NCI-H2171 (cell line): Measurements from ENCODE around the gene NBAS.

Source experiments
- DNase-seq: peaks from one replicate; lab custom pipeline; 2025; lab: John Stamatoyannopoulos, UW

Gene NBAS

DNA sequence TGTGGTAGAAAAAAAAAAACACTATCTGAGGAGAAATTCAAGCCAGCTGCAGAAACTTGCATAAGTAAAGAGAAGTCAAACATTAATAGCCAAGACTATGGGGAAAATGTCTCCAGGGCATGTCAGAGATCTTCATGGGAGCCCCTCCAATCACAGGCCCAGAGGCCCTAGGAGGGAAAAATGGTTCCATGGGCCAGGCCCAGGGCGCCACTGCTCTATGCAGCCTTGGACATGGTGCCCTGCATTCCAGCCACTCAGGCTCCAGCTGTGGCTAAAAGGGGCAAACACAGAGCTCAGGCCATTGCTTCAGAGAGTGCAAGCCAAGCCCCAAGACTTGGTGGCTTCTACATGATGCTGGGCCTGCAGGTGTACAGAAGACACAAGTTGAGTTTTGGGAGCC lies 354.7 kb downstream of the NBAS start:
- no peak for DNase-seq

DNA sequence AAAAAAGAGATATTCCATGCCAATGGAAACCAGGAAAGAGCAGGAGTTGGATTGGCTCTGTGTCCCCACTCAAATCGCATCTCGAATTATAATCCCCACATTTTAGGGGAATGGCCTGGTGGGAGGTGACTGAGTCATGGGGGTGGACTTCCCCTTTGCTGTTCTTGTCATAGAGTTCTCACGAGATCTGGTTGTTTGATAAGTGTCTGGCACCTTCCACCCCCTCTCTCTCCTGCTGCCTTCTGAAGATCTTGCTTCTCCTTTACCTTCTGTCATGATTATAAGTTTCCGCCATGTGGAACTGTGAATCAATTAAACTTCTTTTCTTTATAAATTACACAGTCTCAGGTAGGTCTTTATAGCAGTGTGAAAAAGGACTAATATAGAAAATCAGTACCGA lies 355.6 kb downstream of the NBAS start:
- no peak for DNase-seq

DNA sequence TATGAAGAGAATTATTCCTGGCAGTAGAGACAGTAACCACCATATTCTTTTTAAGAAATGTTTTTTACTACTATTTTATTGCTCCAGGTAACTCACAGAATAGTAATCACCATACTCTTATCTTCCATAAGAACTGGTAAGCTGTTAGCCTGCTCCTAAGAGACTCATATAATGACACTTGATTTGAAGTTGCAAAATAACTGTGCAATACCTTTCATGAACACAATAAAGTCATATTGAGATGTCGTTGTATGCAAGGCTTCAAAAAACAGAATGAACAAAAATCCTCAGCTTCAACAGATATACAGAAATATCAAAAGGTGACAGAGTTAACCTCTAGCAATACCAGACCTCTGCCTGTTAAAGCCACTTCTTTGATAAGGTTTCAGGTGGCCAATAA lies 360.1 kb downstream of the NBAS start:
- DNase-seq: no peak

DNA sequence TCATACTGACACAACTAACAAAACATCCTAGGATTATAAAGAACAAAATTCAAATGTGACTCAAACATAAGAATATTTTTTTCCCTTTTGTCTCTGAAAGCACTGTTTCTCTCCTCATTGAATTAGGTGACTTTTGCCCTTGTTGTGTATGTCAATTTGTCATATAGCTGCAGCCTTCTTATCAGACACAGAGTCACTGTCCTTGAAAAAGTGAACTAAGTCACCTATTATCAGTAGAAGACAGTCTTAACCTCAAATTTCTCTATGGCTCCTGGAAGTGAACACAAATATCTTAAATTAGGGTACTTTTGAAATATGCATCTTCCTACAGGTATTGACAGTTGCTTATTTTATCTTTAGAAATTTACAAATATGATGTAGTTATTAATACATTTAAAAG lies 360.6 kb downstream of the NBAS start:
- no peak for DNase-seq

DNA sequence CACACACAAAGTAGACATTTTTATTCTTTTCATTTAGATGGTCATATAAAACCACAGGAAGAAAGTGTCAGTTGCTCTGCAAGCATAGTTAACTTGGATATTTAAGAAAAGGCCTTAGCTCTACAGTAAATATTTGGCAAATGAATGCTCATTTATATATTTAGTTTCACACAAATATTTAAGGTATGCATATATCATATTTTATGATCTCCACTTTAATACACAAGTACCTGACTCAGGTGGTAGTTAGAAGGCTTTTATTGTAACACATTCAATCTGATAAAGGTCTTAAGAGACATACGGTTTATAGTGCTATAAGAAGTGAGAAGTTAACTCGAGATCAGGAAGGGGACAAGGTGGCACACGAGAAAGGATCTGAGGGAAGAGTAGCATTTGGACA lies 363.1 kb downstream of the NBAS start:
- no peak for DNase-seq

DNA sequence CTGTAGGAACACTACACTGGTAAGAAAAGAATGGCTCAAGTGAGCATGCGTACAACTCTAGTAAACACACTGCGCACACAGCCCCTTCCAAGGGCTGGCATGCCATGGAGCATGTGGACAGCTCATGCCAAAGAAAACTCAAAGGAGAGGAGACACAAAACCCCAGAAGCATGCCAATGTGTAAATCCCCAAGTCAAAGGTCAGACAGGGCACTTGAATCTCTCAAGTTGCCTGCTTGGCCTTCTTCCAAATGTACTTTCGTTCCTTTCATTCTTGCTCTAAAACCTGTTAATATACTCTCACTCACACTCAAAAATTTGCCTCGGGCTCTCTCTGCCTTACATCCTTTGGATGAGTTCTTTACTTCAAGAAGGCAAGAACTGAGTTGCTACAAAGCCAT lies 365.3 kb downstream of the NBAS start:
- DNase-seq: no peak

DNA sequence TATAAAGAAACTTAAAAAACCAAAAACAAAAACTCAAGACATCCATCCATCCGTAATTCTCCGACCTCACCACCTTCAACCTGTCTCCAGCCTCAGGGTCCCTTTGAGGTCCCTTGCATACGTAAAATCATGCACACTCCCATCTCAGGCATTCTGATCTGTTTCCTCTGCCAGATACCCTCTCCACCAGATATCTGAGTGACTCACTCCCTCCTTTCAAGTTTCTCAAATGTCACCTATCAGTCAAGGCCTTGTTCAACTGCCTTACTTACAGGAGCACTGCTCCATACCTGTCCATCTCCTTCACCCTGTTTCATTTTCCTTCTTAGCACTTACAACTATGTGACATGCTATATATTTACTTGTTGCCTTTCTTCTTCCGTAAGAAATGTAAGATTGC lies 369.3 kb downstream of the NBAS start:
- DNase-seq: no peak

DNA sequence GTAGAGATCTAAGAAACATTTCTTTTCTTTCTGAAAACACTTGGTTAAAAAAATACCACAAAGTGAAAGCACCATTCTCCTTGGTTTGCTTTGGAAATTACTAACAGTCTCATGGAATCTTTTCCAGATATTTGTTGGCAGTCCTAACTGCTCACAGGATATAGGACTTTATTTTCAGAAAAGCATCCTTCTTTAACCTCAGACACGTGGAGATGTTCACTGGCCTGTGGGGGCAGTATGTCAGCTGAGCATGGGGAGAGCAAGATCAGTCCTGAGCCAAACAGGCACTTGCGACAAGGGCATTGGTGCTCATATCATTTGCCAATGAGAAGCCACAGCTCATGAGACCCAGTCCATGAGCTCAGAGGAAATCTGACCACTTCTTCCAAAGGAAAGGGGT lies 371.9 kb downstream of the NBAS start:
- no peak for DNase-seq

DNA sequence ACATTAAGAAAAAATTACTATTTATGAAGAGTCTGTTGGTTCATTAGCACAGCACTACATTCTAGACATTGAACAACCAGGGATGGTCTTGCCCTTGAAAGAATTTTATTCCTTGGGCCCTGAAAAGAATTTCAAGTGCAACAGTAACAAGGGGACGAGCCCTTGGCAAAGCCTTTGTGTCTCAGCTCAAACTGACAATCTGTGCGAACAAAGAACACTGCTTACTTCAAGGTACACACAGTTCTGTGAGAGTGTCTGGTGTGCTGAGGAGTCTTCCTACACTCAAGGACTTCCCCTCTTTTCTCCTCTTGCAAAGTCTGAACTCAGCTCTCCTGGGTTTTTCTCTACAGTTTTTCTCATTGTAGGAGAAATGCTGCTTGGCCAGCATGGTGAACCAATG lies 373.4 kb downstream of the NBAS start:
- no peak for DNase-seq

DNA sequence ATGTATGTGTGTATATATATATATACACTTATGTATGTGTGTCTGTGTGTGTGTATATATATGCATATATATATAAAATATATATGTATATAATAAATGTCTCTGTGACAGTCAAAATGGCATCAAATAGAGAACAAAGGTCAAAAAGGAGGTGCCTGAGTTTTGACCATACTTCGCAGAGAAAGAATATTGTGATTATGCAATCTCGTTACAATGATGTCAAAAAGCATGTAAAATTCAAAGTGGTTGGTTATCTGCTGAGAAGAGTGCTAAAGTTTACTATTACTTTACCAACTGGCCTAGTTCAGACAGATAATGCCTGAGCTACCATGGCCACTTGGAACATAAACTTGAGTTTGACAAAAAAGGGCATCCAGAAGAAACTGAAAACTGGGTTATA lies 375.0 kb downstream of the NBAS start:
- DNase-seq: no peak

DNA sequence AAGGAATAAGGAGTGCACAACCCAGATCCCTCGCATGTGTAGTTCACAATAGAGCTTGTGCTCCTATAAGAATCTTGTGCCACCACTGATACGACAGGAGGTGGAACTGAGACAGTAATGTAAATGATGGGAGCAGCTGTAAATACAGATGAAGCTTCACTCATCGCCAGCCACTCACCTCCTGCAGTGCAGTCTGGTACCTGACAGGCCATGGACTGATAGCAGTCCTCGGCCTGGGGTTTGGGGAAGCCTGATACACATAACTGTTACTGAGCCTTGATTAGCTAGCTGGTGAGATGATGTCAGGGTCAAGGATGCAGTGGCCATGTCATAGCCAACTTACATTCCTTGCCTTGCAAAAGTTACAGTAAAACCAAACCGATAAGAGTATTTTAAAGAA lies 376.6 kb downstream of the NBAS start:
- DNase-seq: no peak

DNA sequence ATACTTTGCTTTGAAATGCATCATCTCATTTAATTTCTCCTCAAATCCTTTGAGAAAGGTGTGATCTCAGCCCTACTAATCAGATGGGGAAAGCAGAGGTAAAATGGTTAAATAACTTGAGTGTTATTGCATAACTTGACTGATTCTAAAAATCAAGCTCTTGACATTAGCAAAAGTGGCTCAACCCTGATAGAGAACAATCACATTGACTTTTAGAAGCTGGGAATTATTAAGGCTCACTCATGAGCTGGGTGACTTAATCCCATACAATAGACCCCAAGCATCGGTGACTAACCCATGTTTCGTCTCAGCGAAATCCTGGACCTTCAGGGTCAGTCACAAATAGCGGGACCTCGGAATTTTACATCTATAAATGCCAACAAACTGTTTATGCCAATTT lies 378.9 kb downstream of the NBAS start:
- DNase-seq: no peak

DNA sequence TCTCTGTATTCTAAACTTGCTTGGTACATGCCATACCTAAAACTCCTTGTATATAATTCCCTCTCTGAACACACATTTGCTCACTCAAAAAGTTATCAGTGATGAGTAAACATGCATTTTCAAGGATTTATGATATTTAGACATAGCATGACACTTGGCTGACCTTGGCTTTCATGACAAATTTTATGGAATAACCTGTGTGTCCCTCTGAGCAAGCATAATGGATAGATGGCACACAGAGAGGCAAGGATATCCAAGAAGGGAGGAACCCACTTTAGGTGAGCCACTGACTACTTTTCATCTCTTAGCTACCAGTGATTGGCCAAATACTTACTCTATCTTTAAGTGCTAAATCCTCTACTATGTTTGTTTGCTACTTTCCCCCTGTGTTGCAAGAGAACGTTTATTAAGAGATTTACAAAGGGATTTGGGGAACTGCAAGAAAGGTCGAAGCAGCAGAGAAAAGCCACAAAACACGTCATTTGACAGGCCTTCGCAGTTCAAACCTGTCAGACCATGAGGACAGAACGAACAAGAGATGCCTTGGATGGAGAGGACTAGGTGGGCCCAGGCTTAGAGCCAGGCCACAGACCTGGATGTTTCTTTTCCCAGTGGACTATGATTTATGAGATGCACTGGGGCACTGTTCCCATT lies 379.9 kb downstream of the NBAS start:
- DNase-seq: no peak

DNA sequence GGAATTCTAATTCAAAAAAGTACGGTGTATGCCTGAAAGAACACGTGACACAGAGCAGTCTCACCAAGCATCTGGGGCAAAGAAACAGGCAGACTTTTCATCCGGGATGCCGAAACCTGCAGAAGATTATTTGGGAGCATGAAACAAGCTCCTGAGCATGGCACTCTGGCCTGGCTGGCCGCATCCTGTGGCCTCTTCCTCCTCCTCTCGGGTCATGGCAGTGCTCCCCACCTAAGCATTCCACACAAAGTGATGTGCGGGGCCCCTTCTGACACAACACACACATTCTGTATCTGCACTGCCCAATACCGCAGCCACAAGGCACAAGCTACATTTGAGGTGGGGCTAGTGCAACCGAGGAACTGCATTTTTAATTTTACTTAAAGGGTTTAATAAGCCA lies 380.8 kb downstream of the NBAS start:
- no peak for DNase-seq

DNA sequence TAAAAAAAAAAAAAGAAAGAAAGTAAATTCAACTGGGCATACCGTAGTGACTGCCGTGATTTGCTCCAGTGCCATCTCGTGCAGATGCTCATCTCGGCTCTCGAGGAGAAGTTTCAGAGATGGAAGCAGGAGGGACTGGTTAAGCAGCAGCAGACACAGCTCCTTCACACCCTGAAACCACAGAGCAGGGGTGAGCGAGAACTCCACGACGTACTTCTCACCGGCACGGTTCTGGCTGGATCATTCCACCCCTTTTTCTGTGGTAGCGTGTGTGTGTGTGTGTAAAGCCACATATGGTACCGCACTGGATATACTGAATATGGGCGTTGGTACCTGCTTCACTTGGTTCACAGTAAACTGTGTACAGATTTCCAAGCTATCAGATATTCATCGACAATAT lies 382.2 kb downstream of the NBAS start:
- no peak for DNase-seq

DNA sequence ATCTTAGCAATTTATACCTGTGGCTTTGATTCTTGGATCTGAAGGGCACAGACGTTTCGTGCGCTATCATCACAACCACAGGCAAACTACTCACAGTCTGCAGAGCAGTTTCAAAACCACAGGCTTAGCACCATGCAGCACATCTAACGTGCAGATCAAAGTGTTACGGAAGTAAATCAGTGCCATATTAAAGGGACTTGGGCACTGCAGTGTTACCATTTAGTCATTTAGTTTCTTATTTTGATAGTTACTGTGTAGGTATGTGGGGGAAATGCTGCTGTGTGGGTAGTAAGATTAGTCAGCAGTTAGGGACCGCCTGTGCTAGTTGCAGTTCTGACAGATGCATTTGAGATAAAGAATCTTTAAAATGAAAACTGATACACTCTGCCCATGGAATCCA lies 384.0 kb downstream of the NBAS start:
- no peak for DNase-seq

DNA sequence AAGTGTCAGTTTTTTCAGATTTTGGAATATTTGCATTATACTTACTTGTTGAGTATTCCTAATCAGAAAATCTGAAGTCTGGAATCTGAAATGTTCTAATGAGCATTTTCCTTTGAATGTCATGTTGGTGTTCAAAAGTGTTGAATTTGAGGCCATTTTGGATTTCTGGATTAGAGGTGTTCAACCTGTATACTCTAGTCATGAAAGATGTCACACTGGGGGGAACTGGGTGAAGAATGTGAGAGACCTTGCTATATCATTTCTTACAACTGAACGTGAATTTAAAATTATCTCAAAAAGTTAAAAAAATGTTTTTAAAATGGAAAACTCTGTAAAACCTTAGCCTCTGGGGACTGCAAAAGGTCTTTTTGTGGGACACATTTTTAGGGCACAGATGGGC lies 384.5 kb downstream of the NBAS start:
- no peak for DNase-seq

DNA sequence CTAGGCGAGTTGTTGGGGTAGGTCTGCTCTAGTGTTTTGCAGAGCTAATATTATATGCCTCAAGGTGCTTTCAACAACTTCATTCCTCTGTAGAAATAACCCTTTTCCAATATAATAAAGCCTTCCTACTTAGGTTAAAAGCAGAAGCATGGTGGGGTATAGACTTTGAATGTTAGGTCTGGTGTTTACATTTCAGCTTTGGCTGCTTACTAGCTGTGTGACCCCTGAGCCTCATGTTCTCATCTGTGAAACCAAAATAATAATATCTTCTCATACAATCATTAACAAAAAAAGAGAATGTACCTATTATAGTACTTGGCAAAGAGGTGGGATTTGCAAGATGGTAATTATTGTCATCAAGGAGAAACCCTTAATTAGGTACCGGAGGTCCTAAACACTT lies 386.6 kb downstream of the NBAS start:
- DNase-seq: no peak

DNA sequence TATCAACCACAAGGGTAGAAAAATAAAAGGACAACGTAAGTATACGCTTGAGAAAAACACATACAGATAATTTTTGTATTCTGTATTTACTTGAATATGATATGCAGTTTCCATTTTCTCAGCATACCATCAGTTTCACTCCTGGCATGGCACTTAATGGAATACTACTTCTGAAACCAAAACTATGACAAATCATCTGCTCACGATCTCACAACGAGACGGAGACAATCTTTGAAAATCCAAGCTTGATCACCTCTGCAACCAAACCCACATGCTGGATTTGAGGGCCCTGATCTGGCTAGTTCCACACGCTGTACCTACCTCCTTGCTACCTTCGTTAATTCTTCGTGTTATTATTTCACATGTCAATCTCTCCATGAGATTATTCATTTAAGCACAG lies 387.6 kb downstream of the NBAS start:
- DNase-seq: no peak

DNA sequence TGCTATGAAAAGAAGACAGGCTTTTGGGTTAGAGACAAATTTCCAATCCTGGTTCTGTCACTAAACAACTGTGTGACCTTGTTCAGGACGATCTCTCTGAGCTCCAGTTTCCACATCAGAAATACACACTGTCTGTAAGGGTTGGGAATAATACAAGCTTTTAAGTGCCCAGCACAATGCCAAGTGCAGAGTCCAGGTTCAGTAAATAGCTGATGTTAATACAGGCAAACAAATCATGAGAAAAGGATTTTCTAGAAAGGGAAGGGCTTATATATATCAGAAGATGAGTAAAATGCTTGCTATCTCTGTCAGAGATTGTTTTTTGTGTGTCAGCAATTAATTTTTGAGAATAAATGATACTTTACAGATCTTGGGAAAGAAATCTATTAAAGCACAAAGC lies 388.3 kb downstream of the NBAS start:
- no peak for DNase-seq

DNA sequence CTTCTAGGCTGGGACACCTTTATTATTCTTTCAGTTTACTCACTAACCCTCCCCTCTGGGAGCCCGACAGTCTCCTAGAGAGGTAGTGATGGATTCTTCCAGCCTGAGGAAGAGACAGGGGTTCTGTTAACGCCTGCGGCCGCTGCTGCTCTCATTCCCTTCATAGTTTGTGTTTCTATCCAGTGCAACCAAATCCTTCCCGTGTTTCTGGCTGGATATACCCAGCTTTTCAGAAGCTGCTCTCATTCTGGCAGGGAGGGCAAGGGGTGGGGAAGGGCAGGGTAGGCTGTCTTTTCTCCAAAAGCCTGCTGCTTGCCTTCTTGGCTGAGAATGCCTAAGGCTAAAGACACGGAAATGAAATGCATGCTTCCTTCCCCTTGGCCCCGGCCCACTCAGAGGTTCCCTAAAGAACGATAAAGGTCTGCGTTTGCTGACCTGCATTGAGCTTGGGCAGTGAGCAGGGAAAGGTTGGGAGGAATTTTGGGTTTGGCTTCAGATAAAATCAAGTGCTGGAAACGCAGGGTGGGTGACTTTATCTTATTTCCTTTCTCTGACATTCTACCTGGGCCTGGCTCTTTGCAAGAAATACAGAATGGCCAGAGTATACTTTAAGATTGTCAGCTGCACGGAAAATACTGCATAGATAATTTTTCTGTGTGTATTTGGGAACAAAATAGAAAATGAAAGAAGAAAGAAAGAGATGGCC lies 390.9 kb downstream of the NBAS start:
- no peak for DNase-seq

DNA sequence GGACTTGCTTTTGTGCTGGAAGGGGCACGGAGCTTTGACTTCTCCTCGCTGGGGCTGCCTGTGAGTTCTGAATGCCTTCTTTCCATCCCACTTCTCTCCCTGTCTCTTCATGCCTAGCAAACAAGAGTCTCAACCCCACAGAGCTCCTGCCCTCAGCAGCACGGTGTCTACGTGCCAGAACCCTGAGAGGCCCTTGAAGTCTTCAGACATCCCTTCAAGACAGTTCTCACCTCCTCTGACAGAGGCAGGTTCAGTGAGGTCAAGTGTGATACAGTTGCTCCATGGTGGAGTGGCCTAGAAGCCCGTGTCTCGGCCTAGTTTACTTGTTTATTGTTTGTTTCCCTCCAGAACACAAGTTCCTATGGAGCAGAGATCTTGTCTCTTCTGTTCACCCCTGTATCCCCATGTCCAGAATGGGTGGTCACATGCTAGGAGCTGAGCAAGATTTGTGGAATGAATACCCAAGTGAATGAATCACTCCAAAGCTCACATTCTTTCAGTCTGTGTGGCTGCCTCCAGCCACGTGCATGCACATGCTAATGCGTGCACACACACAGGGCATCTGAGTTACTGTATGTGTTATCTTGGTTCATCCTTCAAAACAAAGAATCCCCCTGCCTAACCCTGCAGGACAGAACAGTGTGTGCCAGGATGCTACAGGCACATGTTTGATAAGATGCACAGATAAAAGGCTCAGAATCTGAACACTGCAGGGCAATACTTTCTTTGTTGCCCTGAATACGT lies 391.6 kb downstream of the NBAS start:
- no peak for DNase-seq

DNA sequence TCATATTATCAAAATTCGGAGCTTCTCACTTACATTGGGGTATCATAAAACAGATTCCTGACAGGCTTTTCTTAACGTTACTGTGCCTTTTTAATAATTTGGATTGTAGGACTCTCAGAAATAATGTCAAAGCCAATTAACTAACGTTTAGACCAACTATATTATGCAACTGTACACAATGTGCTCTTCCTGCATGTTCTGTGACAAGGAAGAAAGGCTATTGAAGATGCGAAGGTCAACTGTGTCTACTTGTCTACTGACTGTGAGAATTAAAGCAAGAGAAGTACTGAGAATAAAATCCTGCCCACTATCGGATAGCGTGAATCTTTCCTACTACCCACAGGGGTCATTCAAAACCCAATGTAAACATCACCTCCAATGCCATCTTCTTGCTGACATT lies 393.0 kb downstream of the NBAS start:
- no peak for DNase-seq

DNA sequence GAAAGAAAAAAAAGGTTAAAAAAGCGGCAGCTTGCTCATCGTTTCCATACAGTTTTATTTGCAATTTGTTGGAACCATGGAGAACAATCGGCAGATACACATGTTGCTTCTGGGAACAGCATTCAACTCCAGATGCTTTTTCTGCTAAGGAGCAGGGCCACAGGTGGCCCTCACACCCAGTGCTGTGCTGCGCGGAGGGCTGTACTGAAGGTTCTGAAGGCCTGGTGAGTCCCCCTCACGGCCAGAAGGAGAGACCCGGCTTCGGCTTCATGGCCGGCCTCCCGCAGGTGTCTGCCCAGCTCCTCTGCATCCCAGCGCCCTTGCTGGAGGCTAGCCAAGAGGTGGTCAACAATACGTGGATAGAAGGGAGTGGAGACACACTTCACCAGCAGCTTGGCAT lies 394.3 kb downstream of the NBAS start:
- DNase-seq: no peak
